BJ (cell line): Measurements from ENCODE around the gene XPOT. TPM values are rescaled to one million over a fixed set of nuclear protein-coding genes. Genes with fewer than 3 reads are reported as not detected.

Source experiments
- CTCF ChIA-PET: fragments of 350-600 bp; formaldehyde crosslinking; extraction: SDS; loops from one replicate; lab custom pipeline; 2021; ENCODE audit warnings: antibody characterized with exemption, inconsistent platforms; lab: Yijun Ruan, JAX
- POLR2A ChIA-PET: fragments of 300-600 bp; sonication (Branson Sonifier 250); formaldehyde crosslinking; extraction: SDS; loops from one replicate; lab custom pipeline; 2021; ENCODE audit warnings: antibody characterized with exemption; lab: Charles Lee
- DNase-seq: peaks from one replicate; pipeline ENCODE4 v3.0.0-alpha.2; 2011; ENCODE audit warnings: low read depth
- H3K27me3 ChIP-seq: 2 replicates; pipeline ENCODE4 v1.6.0; 2011; ENCODE audit warnings: low read length; ENCODE audit not compliant: control insufficient read depth, insufficient read depth
- H3K36me3 ChIP-seq: 2 replicates; pipeline ENCODE4 v1.5.1; 2011; ENCODE audit warnings: low read length; ENCODE audit not compliant: control insufficient read depth, insufficient read depth
- H3K4me3 ChIP-seq: 2 replicates; pipeline ENCODE4 v1.5.1; 2011; ENCODE audit warnings: low read depth, mild to moderate bottlenecking, control low read depth, low read length
- CTCF ChIP-seq: IDR thresholded peaks from 2 replicates; pipeline ENCODE4 v1.5.1; 2011; ENCODE audit warnings: low read depth, mild to moderate bottlenecking, control low read depth, inconsistent platforms, low read length, moderate library complexity; ENCODE audit not compliant: insufficient read depth
- polyA plus RNA-seq: library from polyadenylated mRNA; depleted of rRNA; stranded (reverse); fragments of >200 nt; gene quantifications from 2 replicates; pipeline ENCODE4 v1.2.3, GENCODE V29; 2011

The XPOT gene
- polyA plus RNA-seq, 1 experiment, result 77.4 TPM

DNA sequence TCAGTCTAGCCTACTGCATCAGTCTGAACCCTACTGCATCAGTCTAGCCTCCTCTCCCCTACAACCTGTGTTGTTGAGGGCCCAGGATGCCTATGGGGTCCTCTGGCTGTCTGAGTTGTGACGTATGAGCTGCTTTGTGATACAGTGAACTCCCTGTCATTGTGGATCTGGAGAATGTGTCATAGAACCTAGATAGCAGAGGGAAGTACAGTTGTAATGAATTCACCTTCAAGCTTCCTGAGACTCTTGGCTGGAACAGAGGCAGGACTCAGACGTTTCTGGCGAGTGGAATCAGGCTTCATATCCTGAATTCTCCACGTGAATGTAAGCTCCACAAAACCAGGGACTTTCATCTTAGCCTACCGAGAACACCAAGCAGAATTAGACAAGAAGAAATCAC is 64.8 kb downstream of the XPOT start:
- H3K36me3 ChIP-seq, result peaks cover 7% of the 10 kb centered on the region
- ChIA-PET CTCF (interaction anchor here (0.9 to 1.6 kb wide), 2 partner anchors 21 to 80 kb away, joined by 3 to 5 read pairs; no protein-coding TSS in a partner anchor), POLR2A (no interaction called here)
- no peak overlapping the region for H3K4me3 ChIP-seq
- H3K27me3 ChIP-seq, result no peaks in the 10 kb centered on the region
- no peak for TF ChIP-seq CTCF
- no peak for DNase-seq

DNA sequence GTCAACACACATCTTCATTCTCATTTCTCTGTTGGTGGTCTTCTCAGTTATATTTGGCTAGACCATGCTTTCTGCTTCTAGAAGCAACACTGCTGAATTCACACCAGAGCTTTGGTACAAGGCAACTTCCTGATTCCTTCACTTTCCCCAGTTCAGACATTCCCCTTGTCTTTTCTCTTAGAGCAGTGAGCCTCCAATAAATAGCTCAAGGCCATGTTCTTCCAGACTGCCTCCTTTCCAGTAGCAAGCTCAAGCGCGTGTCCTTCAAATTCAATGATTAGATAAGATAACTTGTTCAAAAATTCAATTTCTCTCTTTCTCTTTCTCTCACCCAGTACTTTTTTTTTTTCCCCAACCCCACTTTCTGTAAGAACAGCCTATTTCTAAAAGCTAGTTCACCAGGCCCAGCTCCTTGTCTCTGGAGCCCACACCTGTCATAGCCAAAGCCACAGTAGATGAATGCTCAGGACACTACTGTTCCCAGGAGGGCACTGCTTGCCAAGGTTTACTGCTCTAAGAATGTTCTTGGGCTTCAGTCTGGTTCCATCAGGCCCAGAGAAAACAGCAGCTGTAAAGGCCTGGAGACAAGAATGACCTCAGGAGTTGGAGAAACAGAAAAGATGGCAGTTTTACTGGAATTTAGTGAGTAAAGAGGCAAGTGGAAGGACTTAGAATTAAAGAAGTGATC is 65.4 kb downstream of the XPOT start:
- Histone ChIP-seq H3K4me3 (no peak overlapping the region), H3K27me3 (no peaks in the 10 kb centered on the region), H3K36me3 (peaks cover 6% of the 10 kb centered on the region)
- TF ChIP-seq CTCF, result no peak
- ChIA-PET POLR2A (no interaction called here), CTCF (interaction anchor here (0.9 to 1.6 kb wide), 2 partner anchors 22 to 80 kb away, joined by 3 to 5 read pairs; no protein-coding TSS in a partner anchor)
- no peak for DNase-seq

- CTCF ChIA-PET, result interaction anchor here (0.8 kb wide), 1 partner anchor 86 kb away, joined by 3 read pairs; no protein-coding TSS in a partner anchor
- POLR2A ChIA-PET, result no interaction called here
- DNase-seq, result no peak
Observed at GRCh38 chr12:64470495-64470894, 66.3 kb downstream of the XPOT start.

DNA sequence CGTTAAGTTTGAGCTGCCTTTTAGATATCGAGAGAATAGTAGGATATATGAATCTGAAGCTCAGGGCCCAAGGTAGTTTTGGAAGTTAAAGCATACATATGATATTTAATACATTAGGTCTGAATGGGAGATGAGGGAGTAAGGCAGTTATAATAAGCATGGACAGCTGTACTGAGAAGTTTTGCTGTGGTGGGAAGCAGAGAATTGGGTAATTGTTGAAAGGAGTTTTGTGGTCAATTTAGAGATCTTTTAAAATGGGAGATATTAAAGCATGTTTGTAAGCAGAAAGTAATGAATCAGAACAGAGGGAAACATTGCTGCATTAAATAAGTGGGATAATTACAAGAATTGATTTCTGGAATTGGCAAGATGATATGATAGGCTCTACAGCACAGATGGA is 69.0 kb downstream of the XPOT start:
- Histone ChIP-seq H3K27me3 (no peaks in the 10 kb centered on the region), H3K4me3 (no peak overlapping the region), H3K36me3 (peaks cover 1% of the 10 kb centered on the region)
- TF ChIP-seq CTCF, result no peak
- CTCF ChIA-PET, result interaction anchor here (1.6 kb wide), 2 partner anchors 9 to 224 kb away, joined by 4 read pairs; no protein-coding TSS in a partner anchor
- POLR2A ChIA-PET, result no interaction called here
- DNase-seq, result no peak

More at GRCh38 chr12:64470495-64470894, 66.3 kb downstream of the XPOT start:
- TF ChIP-seq CTCF, result no peak
- Histone ChIP-seq H3K27me3 (no peaks in the 10 kb centered on the region), H3K4me3 (no peak overlapping the region), H3K36me3 (peaks cover 3% of the 10 kb centered on the region)

DNA sequence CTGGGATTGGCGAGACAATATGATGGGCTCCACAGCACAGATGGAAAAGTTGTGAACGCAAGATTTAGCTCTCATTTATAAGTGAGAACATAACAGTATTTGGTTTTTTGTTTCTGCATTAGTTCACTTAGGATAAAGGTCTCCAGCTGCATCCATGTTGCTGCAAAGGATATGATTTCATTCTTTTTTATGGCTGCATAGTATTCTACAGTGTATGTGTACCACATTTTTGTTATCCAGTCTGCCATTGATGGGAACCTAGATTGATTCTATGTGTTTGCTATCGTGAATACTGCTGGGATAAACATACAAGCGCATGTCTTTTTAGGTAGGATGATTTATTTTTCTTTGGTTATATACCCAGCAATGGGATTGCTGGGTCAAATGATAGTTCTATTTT is 71.3 kb downstream of the XPOT start:
- no peak for TF ChIP-seq CTCF
- CTCF ChIA-PET, result interaction anchor here (1.0 kb wide), 1 partner anchor 322 kb away, joined by 3 read pairs; no protein-coding TSS in a partner anchor
- POLR2A ChIA-PET, result no interaction called here
- no peak overlapping the region for H3K4me3 ChIP-seq
- DNase-seq, result no peak
- H3K36me3 ChIP-seq, result peaks cover 1% of the 10 kb centered on the region; the same call in 1 of the 2 replicates
- no peaks in the 10 kb centered on the region for H3K27me3 ChIP-seq
